Hepatocyte (in vitro differentiated cells): ENCODE results near the gene SLC1A5. TPM values are rescaled to one million over a fixed set of nuclear protein-coding genes. Genes with fewer than 3 reads are reported as not detected.
"Not testable (repeated sequence)": the region's sequence is repeated elsewhere in the genome, so short reads cannot be mapped to it uniquely, and the experiment has no call there.

Experiments used
- DNase-seq: peaks from one replicate; pipeline ENCODE4 v3.0.0-alpha.2; 2016; ENCODE audit warnings: low spot score
- H2AFZ ChIP-seq: fragments of 200-600 bp; sonication (generic); 2 replicates; pipeline ENCODE4 v1.6.0; 2016; ENCODE audit warnings: antibody characterized with exemption, mild to moderate bottlenecking
- H3K27ac ChIP-seq: fragments of 200-600 bp; sonication (generic); 2 replicates; pipeline ENCODE4 v1.5.1; 2016; ENCODE audit warnings: mild to moderate bottlenecking
- H3K27me3 ChIP-seq: fragments of 200-600 bp; sonication (generic); 2 replicates; pipeline ENCODE4 v1.6.1; 2016
- H3K36me3 ChIP-seq: fragments of 200-600 bp; sonication (generic); replicated peaks from 2 replicates; pipeline ENCODE4 v1.5.1; 2016; ENCODE audit warnings: low read depth; ENCODE audit not compliant: insufficient read depth
- H3K4me1 ChIP-seq: fragments of 200-600 bp; sonication (generic); 2 replicates; pipeline ENCODE4 v1.5.1; 2016; ENCODE audit warnings: mild to moderate bottlenecking, moderate library complexity; ENCODE audit not compliant: insufficient read depth
- H3K4me2 ChIP-seq: fragments of 200-600 bp; sonication (generic); 2 replicates; pipeline ENCODE4 v1.6.0; 2016
- H3K4me3 ChIP-seq: fragments of 200-600 bp; sonication (generic); 2 replicates; pipeline ENCODE4 v1.5.1; 2016; ENCODE audit warnings: mild to moderate bottlenecking
- H3K79me2 ChIP-seq: fragments of 200-600 bp; sonication (generic); 2 replicates; pipeline ENCODE4 v1.6.0; 2017; ENCODE audit warnings: mild to moderate bottlenecking
- H3K9me2 ChIP-seq: fragments of 200-600 bp; sonication (generic); replicated peaks from 2 replicates; pipeline ENCODE4 v1.6.0; 2017; ENCODE audit warnings: mild to moderate bottlenecking; ENCODE audit not compliant: insufficient read depth
- H3K9me3 ChIP-seq: fragments of 200-600 bp; sonication (generic); 2 replicates; pipeline ENCODE4 v1.5.1; 2016; ENCODE audit warnings: low read depth, mild to moderate bottlenecking
- H4K20me1 ChIP-seq: fragments of 200-600 bp; sonication (generic); 2 replicates; pipeline ENCODE4 v1.6.0; 2016; ENCODE audit warnings: mild to moderate bottlenecking; ENCODE audit not compliant: insufficient read depth, poor library complexity, severe bottlenecking
- CTCF ChIP-seq: fragments of 200-600 bp; sonication (generic); IDR thresholded peaks from 2 replicates; pipeline ENCODE4 v1.5.1; 2016; ENCODE audit warnings: antibody characterized with exemption, mild to moderate bottlenecking; ENCODE audit not compliant: poor library complexity
- EZH2 ChIP-seq: fragments of 200-600 bp; sonication (generic); IDR thresholded peaks from 2 replicates; pipeline ENCODE4 v1.6.1; 2016; ENCODE audit warnings: antibody characterized with exemption, mild to moderate bottlenecking, borderline replicate concordance
- EZH2phosphoT487 ChIP-seq: fragments of 200-600 bp; sonication (generic); IDR thresholded peaks from one replicate; pipeline ENCODE4 v1.6.1; 2018; ENCODE audit warnings: antibody characterized with exemption, mild to moderate bottlenecking, low read depth, moderate library complexity; ENCODE audit not compliant: unreplicated experiment, severe bottlenecking
- WGBS: methylation state at CpG from one replicate; pipeline ENCODE4 v1.1.6; 2016; ENCODE audit warnings: low lambda C conversion rate; ENCODE audit errors: missing lambda C conversion rate; 5-methylcytosine and 5-hydroxymethylcytosine counted together
- polyA plus RNA-seq: library from polyadenylated mRNA; unstranded; fragments of >200 nt; fragmentation: Nextera tagmentation; extraction: Ambion mirVana; gene quantifications from 2 replicates; pipeline ENCODE4 v1.2.1, GENCODE V29; 2016
- total RNA-seq: library from RNA; depleted of rRNA; stranded (reverse); fragments of >200 nt; gene quantifications from 2 replicates; pipeline ENCODE4 v1.2.3, GENCODE V29; 2014

SLC1A5 gene
- total and polyA plus RNA-seq, 2 experiments from 2014 or later, result 87.9 to 171 TPM

GRCh38 chr19:46812977-46813838 is 24.8 kb upstream of the SLC1A5 start:
- DNase-seq, result no peak
- H3K4me1 ChIP-seq, result peaks cover 5% of the 10 kb centered on the region
- no peaks in the 10 kb centered on the region for H3K79me2 ChIP-seq
- no peaks in the 10 kb centered on the region for H3K9me3 ChIP-seq
- no peaks in the 10 kb centered on the region for H3K27me3 ChIP-seq
- H3K27ac ChIP-seq, result no peak overlapping the region
- no peak overlapping the region for H2AFZ ChIP-seq
- no peak for TF ChIP-seq EZH2phosphoT487
- TF ChIP-seq CTCF, result no peak
- no peak for TF ChIP-seq EZH2
- no peaks in the 10 kb centered on the region for H4K20me1 ChIP-seq
- H3K4me2 ChIP-seq, result no peak overlapping the region
- no peaks in the 10 kb centered on the region for H3K9me2 ChIP-seq
- no peaks in the 10 kb centered on the region for H3K36me3 ChIP-seq
- H3K4me3 ChIP-seq, result no peak overlapping the region
- 59% methylated on average over 23 of the region's 24 CpGs for WGBS

- no peak overlapping the region for H3K4me3 ChIP-seq
- H3K9me3 ChIP-seq, result no peaks in the 10 kb centered on the region
- no peak overlapping the region for H3K27ac ChIP-seq
- TF ChIP-seq EZH2phosphoT487 (no peak), EZH2 (no peak), CTCF (no peak)
- no peaks in the 10 kb centered on the region for H3K79me2 ChIP-seq
- no peaks in the 10 kb centered on the region for H3K27me3 ChIP-seq
- DNase-seq, result no peak
- no peak overlapping the region for H3K4me2 ChIP-seq
- H3K4me1 ChIP-seq, result peaks cover 5% of the 10 kb centered on the region
- WGBS, result 95% methylated on average over 13 of the region's 13 CpGs
- H2AFZ ChIP-seq, result no peak overlapping the region
- no peaks in the 10 kb centered on the region for H4K20me1 ChIP-seq
- H3K9me2 ChIP-seq, result no peaks in the 10 kb centered on the region
- no peaks in the 10 kb centered on the region for H3K36me3 ChIP-seq
These were observed 21.3 kb upstream of the SLC1A5 start for GRCh38 chr19:46809534-46810272.

- no peak for DNase-seq
- Histone ChIP-seq H3K27ac (no peak overlapping the region), H3K36me3 (no peaks in the 10 kb centered on the region), H3K9me3 (no peaks in the 10 kb centered on the region), H3K27me3 (no peaks in the 10 kb centered on the region), H2AFZ (no peak overlapping the region), H3K4me2 (no peak overlapping the region), H4K20me1 (no peaks in the 10 kb centered on the region), H3K79me2 (no peaks in the 10 kb centered on the region), H3K4me1 (no peaks in the 10 kb centered on the region), H3K4me3 (no peak overlapping the region), H3K9me2 (no peaks in the 10 kb centered on the region)
- 92% methylated on average over 7 of the region's 7 CpGs for WGBS
- no peak for TF ChIP-seq EZH2
- no peak for TF ChIP-seq EZH2phosphoT487
- TF ChIP-seq CTCF, result no peak
These were observed 18.3 kb upstream of the SLC1A5 start for GRCh38 chr19:46806656-46807055.

GRCh38 chr19:46804432-46804831 is 16.0 kb upstream of the SLC1A5 start:
- not testable (repeated sequence) for H3K79me2 ChIP-seq, H3K36me3 ChIP-seq, H3K9me3 ChIP-seq, H3K4me3 ChIP-seq, H3K9me2 ChIP-seq, H3K4me1 ChIP-seq, H4K20me1 ChIP-seq, H3K4me2 ChIP-seq, H2AFZ ChIP-seq, H3K27me3 ChIP-seq, H3K27ac ChIP-seq, DNase-seq
- WGBS, result 97% methylated on average over 4 of the region's 4 CpGs
